GM12878 (cell line): Measurements from ENCODE around the gene IGF1R. TPM values are rescaled to one million over a fixed set of nuclear protein-coding genes. Genes with fewer than 3 reads are reported as not detected.

Experiments used
- ATAC-seq: fragments of 200-7000 bp; cut with Tn5 transposase; 3 replicates; pipeline ENCODE4 v1.9.1; 2020; ENCODE audit warnings: mild to moderate bottlenecking, moderate library complexity
- BruUV-seq: library from RNA; stranded (reverse); fragments of 400-500 nt; replicated peaks from 2 replicates; lab custom pipeline; 2021; lab: Mats Ljungman, UMichigan
- CTCF ChIA-PET: fragments of 300-600 bp; sonication (Branson Sonifier 250); formaldehyde crosslinking; extraction: SDS; loops from one replicate; lab custom pipeline; 2021; ENCODE audit warnings: inconsistent platforms; lab: Yijun Ruan, JAX
- POLR2A ChIA-PET: fragments of 350-600 bp; formaldehyde crosslinking; extraction: SDS; loops from one replicate; lab custom pipeline; 2021; ENCODE audit warnings: inconsistent platforms; lab: Charles Lee
- RAD21 ChIA-PET: fragments of 300-600 bp; sonication (Branson Sonifier 250); formaldehyde crosslinking; loops from one replicate; lab custom pipeline; 2023; ENCODE audit warnings: antibody characterized with exemption; ENCODE audit not compliant: unreplicated experiment; lab: Charles Lee
- SMC1A ChIA-PET: fragments of 300-600 bp; sonication (Branson Sonifier 250); formaldehyde crosslinking; loops from one replicate; lab custom pipeline; 2023; ENCODE audit not compliant: unreplicated experiment, uncharacterized antibody; lab: Charles Lee
- DNase-seq: peaks from one replicate; pipeline ENCODE4 v3.0.0-alpha.2; 2011; ENCODE audit warnings: low read depth, low spot score
- FAIRE-seq: peaks from 3 replicates; lab custom pipeline; 2011; peaks lifted over from hg19 to GRCh38; lab: Jason Lieb, UNC
- H2AFZ ChIP-seq: 2 replicates; pipeline ENCODE4 v1.6.0; 2011; ENCODE audit warnings: low read depth, low read length, control low read depth; ENCODE audit not compliant: control insufficient read depth
- H3K27ac ChIP-seq: 2 replicates; pipeline ENCODE4 v1.5.1; 2011; ENCODE audit warnings: control low read depth; ENCODE audit not compliant: control insufficient read depth, insufficient read depth
- H3K27me3 ChIP-seq, 2 experiments: replicated peaks in 1 of 2; 2 replicates each; pipeline versions ENCODE4 v1.6.0 to v1.6.1; 2011; ENCODE audit warnings: low read length in 1 of 2; ENCODE audit not compliant: control insufficient read depth in 2 of 2, insufficient read depth in 2 of 2
- H3K36me3 ChIP-seq, 2 experiments: 2 replicates each; pipeline ENCODE4 v1.5.1; 2011; ENCODE audit warnings: low read length in 1 of 2; ENCODE audit not compliant: control insufficient read depth in 2 of 2, insufficient read depth in 2 of 2
- H3K4me1 ChIP-seq: 2 replicates; pipeline ENCODE4 v1.6.1; 2011; ENCODE audit warnings: mild to moderate bottlenecking, low read length, moderate library complexity, mixed read lengths; ENCODE audit not compliant: control insufficient read depth, insufficient read depth
- H3K4me2 ChIP-seq: 2 replicates; pipeline ENCODE4 v1.6.0; 2011; ENCODE audit warnings: control low read depth; ENCODE audit not compliant: control insufficient read depth, insufficient read depth
- H3K4me3 ChIP-seq: fragments of 200-600 bp; sonication (generic); 2 replicates; pipeline ENCODE4 v1.5.1; 2016
- H3K79me2 ChIP-seq: 2 replicates; pipeline ENCODE4 v1.6.0; 2011; ENCODE audit warnings: low read length; ENCODE audit not compliant: control insufficient read depth, insufficient read depth
- H3K9ac ChIP-seq: 2 replicates; pipeline ENCODE4 v1.8.0; 2011; ENCODE audit warnings: low read length, control low read depth, mixed read lengths; ENCODE audit not compliant: control insufficient read depth, insufficient read depth
- H3K9me3 ChIP-seq: replicated peaks from 3 replicates; pipeline ENCODE4 v1.5.1; 2011; ENCODE audit warnings: mild to moderate bottlenecking, low read length; ENCODE audit not compliant: control insufficient read depth, insufficient read depth
- H4K20me1 ChIP-seq: 2 replicates; pipeline ENCODE4 v1.6.0; 2011; ENCODE audit not compliant: control insufficient read depth, insufficient read depth
- BHLHE40 ChIP-seq, 2 experiments: fragments of 450-650 bp in 1 of 2; IDR thresholded peaks; 2 replicates each; pipeline ENCODE4 v1.6.1; 2011 to 2017; ENCODE audit warnings: low read depth in 2 of 2, borderline replicate concordance in 1 of 2, improper control_type of control experiment in 1 of 2, low read length in 1 of 2, mild to moderate bottlenecking in 1 of 2
- CBFB ChIP-seq: IDR thresholded peaks from 2 replicates; pipeline ENCODE4 v1.6.1; 2016; ENCODE audit warnings: antibody characterized with exemption, low read depth
- CBX5 ChIP-seq: sonication (generic); IDR thresholded peaks from 2 replicates; pipeline ENCODE4 v1.6.1; 2016; ENCODE audit warnings: low read depth, moderate library complexity, mild to moderate bottlenecking, inconsistent platforms
- CHD1 ChIP-seq: IDR thresholded peaks from 2 replicates; pipeline ENCODE4 v1.6.1; 2012; ENCODE audit warnings: low read depth, low read length, improper control_type of control experiment
- CHD2 ChIP-seq: IDR thresholded peaks from 2 replicates; pipeline ENCODE4 v1.6.1; 2011; ENCODE audit warnings: low read depth, low read length, improper control_type of control experiment, borderline replicate concordance
- EED ChIP-seq: sonication (generic); IDR thresholded peaks from 2 replicates; pipeline ENCODE4 v1.6.1; 2016; ENCODE audit warnings: antibody characterized with exemption, low read depth
- EGR1 ChIP-seq, 2 experiments: IDR thresholded peaks; 1 replicate in 1 of 2; 2 replicates in 1 of 2; pipeline ENCODE4 v1.6.1; 2011 to 2012; ENCODE audit warnings: low read depth in 2 of 2, low read length in 2 of 2, borderline replicate concordance in 1 of 2, mild to moderate bottlenecking in 1 of 2, moderate library complexity in 1 of 2
- HDAC6 ChIP-seq: fragments of 200-600 bp; sonication (generic); IDR thresholded peaks from one replicate; pipeline ENCODE4 v1.8.0; 2017; ENCODE audit warnings: antibody characterized with exemption; ENCODE audit not compliant: unreplicated experiment
- IKZF1 ChIP-seq: fragments of 450-650 bp; conservative IDR thresholded peaks from 2 replicates; pipeline ENCODE4 v1.6.1; 2017; ENCODE audit warnings: antibody characterized with exemption, mild to moderate bottlenecking
- NRF1 ChIP-seq: conservative IDR thresholded peaks from 2 replicates; pipeline ENCODE4 v1.6.1; 2011; ENCODE audit warnings: mild to moderate bottlenecking, low read depth, low read length, improper control_type of control experiment
- PAX8 ChIP-seq: fragments of 450-650 bp; IDR thresholded peaks from 2 replicates; pipeline ENCODE4 v1.6.1; 2017; ENCODE audit warnings: mild to moderate bottlenecking, moderate library complexity
- SIX5 ChIP-seq: IDR thresholded peaks from 2 replicates; pipeline ENCODE4 v1.6.1; 2011; ENCODE audit warnings: mild to moderate bottlenecking, low read depth, low read length, moderate library complexity; ENCODE audit not compliant: severe bottlenecking
- SMARCA5 ChIP-seq: fragments of 450-650 bp; IDR thresholded peaks from 2 replicates; pipeline ENCODE4 v1.6.1; 2017; ENCODE audit warnings: mild to moderate bottlenecking
- SPI1 ChIP-seq: IDR thresholded peaks from 2 replicates; pipeline ENCODE4 v1.6.1; 2011; ENCODE audit warnings: low read depth, mild to moderate bottlenecking, low read length, moderate library complexity, borderline replicate concordance; ENCODE audit not compliant: insufficient read depth
- TCF3 ChIP-seq: IDR thresholded peaks from 2 replicates; pipeline ENCODE4 v1.6.1; 2012; ENCODE audit warnings: low read depth, mild to moderate bottlenecking, low read length, borderline replicate concordance; ENCODE audit not compliant: insufficient read depth
- YBX1 ChIP-seq: fragments of 450-650 bp; IDR thresholded peaks from 2 replicates; pipeline ENCODE4 v1.6.1; 2016; ENCODE audit warnings: antibody characterized with exemption
- ZBED1 ChIP-seq: IDR thresholded peaks from 2 replicates; pipeline ENCODE4 v1.6.1; 2016; ENCODE audit warnings: borderline replicate concordance
- ZBTB33 ChIP-seq: fragments of 450-650 bp; IDR thresholded peaks from 2 replicates; pipeline ENCODE4 v1.6.1; 2017; ENCODE audit warnings: mild to moderate bottlenecking
- ZNF217 ChIP-seq: fragments of 450-650 bp; IDR thresholded peaks from 2 replicates; pipeline ENCODE4 v1.6.1; 2017; ENCODE audit warnings: antibody characterized with exemption, mild to moderate bottlenecking
- WGBS: methylation state at CpG from one replicate; pipeline ENCODE4 v1.1.6; 2016; ENCODE audit warnings: low lambda C conversion rate; ENCODE audit not compliant: insufficient replicate concordance, insufficient coverage; ENCODE audit errors: missing lambda C conversion rate; 5-methylcytosine and 5-hydroxymethylcytosine counted together
- in situ Hi-C: fragments of 300-500 bp; cut with MboI; formaldehyde crosslinking; loops from 9 replicates; pipeline ENCODE4 v1.14.3; 2018; ENCODE audit warnings: mixed read lengths
- intact Hi-C: fragments of 100-400 bp; cut with micrococcal nuclease; formaldehyde crosslinking; loops from one replicate; pipeline ENCODE4 v1.14.2; 2022; ENCODE audit not compliant: unreplicated experiment
- polyA plus RNA-seq, 11 experiments: library from polyadenylated mRNA; depleted of rRNA in 4 of 11; unstranded in 6 of 11; stranded (reverse) in 5 of 11; fragments of >200 nt; fragmentation: Nextera tagmentation in 4 of 11; fragmentation: Illumina TruSeq in 1 of 11; extraction: Ambion mirVana in 4 of 11; extraction: Trizol in 1 of 11; gene quantifications; 1 replicate in 1 of 11; 2 replicates in 10 of 11; pipeline versions ENCODE4 v1.2.1 to v1.2.3, GENCODE V29; 2011 to 2016; ENCODE audit warnings: inconsistent platforms in 2 of 11, missing spikeins in 2 of 11, low read depth in 1 of 11
- total RNA-seq, 4 experiments: library from RNA; depleted of rRNA in 3 of 4; stranded (reverse); fragments of >200 nt in 3 of 4; fragmentation: Illumina TruSeq in 1 of 4; extraction: Trizol in 1 of 4; gene quantifications; 2 replicates each; pipeline versions ENCODE4 v1.2.1 to v1.2.3, GENCODE V29; 2013 to 2021
- TF ChIP-seq, protein P1 (sequence below): fragments of 450-650 bp; IDR thresholded peaks from 2 replicates; pipeline ENCODE4 v1.6.1; 2017; ENCODE audit warnings: mild to moderate bottlenecking, moderate library complexity

IGF1R gene
- total and polyA plus RNA-seq, 10 of the 15 experiments (the other 5 are each of a cell fraction or from before 2014, with no cell fraction given), result 0.03 to 2.7 (median 0.66) TPM

DNA sequence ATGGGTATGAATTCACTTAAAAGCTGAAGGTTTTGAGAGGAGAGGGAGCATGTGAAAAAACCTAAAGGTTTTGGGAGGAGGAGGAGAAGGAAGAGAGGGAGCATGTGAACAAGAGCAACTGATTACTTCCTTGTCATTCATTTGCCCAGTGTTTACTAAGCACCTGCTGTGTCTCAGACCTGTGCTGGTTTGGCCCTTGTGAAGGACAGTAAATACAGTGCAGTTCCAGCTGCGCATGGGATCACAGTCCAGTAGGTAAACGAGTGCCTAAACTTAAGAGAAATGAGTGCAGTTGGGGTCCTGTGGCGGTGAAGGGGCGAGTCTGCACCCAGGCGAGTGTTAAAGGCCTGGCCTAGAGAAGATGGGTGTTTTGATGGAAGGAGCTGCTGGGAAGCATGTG lies 38.6 kb downstream of the IGF1R start:
- ChIA-PET RAD21 (no interaction called here), SMC1A (no interaction called here), POLR2A (no interaction called here), CTCF (no interaction called here)
- Histone ChIP-seq H3K27me3 (no peaks in the 10 kb centered on the region), H3K4me2 (no peak overlapping the region), H3K36me3 (no peaks in the 10 kb centered on the region), H2AFZ (no peak overlapping the region), H3K9me3 (no peaks in the 10 kb centered on the region), H3K27ac (no peak overlapping the region), H3K4me3 (no peak overlapping the region), H3K79me2 (no peaks in the 10 kb centered on the region), H3K9ac (no peak overlapping the region), H4K20me1 (no peaks in the 10 kb centered on the region), H3K4me1 (no peaks in the 10 kb centered on the region)
- intact Hi-C loops, result no loop called here
- DNase-seq (no peak), FAIRE-seq (no peak), ATAC-seq (no peak)
- 37% methylated on average over 5 of the region's 5 CpGs for WGBS
- TF ChIP-seq EGR1 (IDR thresholded peaks at IDR 0.05; ENCODE audit: borderline replicate concordance in 1 of 2, low read depth in 2 of 2, low read length in 2 of 2) (no peak), SIX5 (no peak), ZBTB33 (no peak), CHD1 (no peak), CBFB (no peak), YBX1 (no peak), ZBED1 (no peak), PAX8 (no peak), SPI1 (no peak), ZNF217 (no peak), SMARCA5 (no peak), HDAC6 (no peak), IKZF1 (no peak), CHD2 (no peak), EED (no peak), NRF1 (no peak), CBX5 (no peak), BHLHE40 (IDR thresholded peaks at IDR 0.05; ENCODE audit: borderline replicate concordance in 1 of 2, low read depth in 2 of 2, low read length in 1 of 2) (no peak), TCF3 (no peak)
- TF ChIP-seq, protein P1, sequence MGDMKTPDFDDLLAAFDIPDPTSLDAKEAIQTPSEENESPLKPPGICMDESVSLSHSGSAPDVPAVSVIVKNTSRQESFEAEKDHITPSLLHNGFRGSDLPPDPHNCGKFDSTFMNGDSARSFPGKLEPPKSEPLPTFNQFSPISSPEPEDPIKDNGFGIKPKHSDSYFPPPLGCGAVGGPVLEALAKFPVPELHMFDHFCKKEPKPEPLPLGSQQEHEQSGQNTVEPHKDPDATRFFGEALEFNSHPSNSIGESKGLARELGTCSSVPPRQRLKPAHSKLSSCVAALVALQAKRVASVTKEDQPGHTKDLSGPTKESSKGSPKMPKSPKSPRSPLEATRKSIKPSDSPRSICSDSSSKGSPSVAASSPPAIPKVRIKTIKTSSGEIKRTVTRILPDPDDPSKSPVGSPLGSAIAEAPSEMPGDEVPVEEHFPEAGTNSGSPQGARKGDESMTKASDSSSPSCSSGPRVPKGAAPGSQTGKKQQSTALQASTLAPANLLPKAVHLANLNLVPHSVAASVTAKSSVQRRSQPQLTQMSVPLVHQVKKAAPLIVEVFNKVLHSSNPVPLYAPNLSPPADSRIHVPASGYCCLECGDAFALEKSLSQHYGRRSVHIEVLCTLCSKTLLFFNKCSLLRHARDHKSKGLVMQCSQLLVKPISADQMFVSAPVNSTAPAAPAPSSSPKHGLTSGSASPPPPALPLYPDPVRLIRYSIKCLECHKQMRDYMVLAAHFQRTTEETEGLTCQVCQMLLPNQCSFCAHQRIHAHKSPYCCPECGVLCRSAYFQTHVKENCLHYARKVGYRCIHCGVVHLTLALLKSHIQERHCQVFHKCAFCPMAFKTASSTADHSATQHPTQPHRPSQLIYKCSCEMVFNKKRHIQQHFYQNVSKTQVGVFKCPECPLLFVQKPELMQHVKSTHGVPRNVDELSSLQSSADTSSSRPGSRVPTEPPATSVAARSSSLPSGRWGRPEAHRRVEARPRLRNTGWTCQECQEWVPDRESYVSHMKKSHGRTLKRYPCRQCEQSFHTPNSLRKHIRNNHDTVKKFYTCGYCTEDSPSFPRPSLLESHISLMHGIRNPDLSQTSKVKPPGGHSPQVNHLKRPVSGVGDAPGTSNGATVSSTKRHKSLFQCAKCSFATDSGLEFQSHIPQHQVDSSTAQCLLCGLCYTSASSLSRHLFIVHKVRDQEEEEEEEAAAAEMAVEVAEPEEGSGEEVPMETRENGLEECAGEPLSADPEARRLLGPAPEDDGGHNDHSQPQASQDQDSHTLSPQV, result no peak
- in situ Hi-C loops, result no loop called here
- BruUV-seq, result no TSS peak
